Parathyroid adenoma (tissue), 2 donors: ENCODE results near the gene MRPL19.
"Not testable (repeated sequence)": the region's sequence is repeated elsewhere in the genome, so short reads cannot be mapped to it uniquely, and the experiment has no call there.

Experiments used
- H2AFZ ChIP-seq: fragments of 300-600 bp; sonication (generic); one replicate; pipeline ENCODE4 v1.7.0; 2017; ENCODE audit warnings: antibody characterized with exemption, mild to moderate bottlenecking
- H3K27ac ChIP-seq: fragments of 300-600 bp; sonication (generic); one replicate; pipeline ENCODE4 v1.7.0; 2017
- H3K27me3 ChIP-seq: fragments of 300-600 bp; sonication (generic); one replicate; pipeline ENCODE4 v1.7.0; 2017; ENCODE audit warnings: low read length; ENCODE audit not compliant: control insufficient read depth, insufficient read depth
- H3K36me3 ChIP-seq: fragments of 300-600 bp; sonication (generic); one replicate; pipeline ENCODE4 v1.7.0; 2017; ENCODE audit warnings: low read length; ENCODE audit not compliant: control insufficient read depth, insufficient read depth
- H3K4me1 ChIP-seq: fragments of 300-600 bp; sonication (generic); one replicate; pipeline ENCODE4 v1.7.0; 2017; ENCODE audit warnings: control low read depth
- H3K4me2 ChIP-seq: fragments of 300-600 bp; sonication (generic); one replicate; pipeline ENCODE4 v1.7.0; 2017; ENCODE audit warnings: low read length
- H3K4me3 ChIP-seq: fragments of 300-600 bp; sonication (generic); one replicate; pipeline ENCODE4 v1.7.0; 2017; ENCODE audit warnings: low read depth, low read length
- H3K79me2 ChIP-seq: fragments of 300-600 bp; sonication (generic); one replicate; pipeline ENCODE4 v1.7.0; 2017; ENCODE audit warnings: control low read depth
- H3K9ac ChIP-seq: fragments of 300-600 bp; sonication (generic); one replicate; pipeline ENCODE4 v1.7.0; 2017; ENCODE audit warnings: mild to moderate bottlenecking
- H3K9me3 ChIP-seq: fragments of 300-600 bp; sonication (generic); one replicate; pipeline ENCODE4 v1.7.0; 2017; ENCODE audit warnings: low read length; ENCODE audit not compliant: control insufficient read depth
- CTCF ChIP-seq: fragments of 300-600 bp; sonication (generic); IDR thresholded peaks from one replicate; pipeline ENCODE4 v1.7.0; 2017; ENCODE audit warnings: antibody characterized with exemption, mild to moderate bottlenecking
- donor health status: primary hyperparathyroidism.

Gene MRPL19

GRCh38 chr2:75657798-75658197, 11.2 kb downstream of the MRPL19 start:
- Histone ChIP-seq H3K4me2 (no peak overlapping the region), H3K9ac (no peak overlapping the region), H3K4me3 (no peak overlapping the region), H3K79me2 (peaks cover 5% of the 10 kb centered on the region), H2AFZ (no peak overlapping the region), H3K27me3 (no peaks in the 10 kb centered on the region), H3K4me1 (no peaks in the 10 kb centered on the region), H3K27ac (no peak overlapping the region), H3K36me3 (no peaks in the 10 kb centered on the region), H3K9me3 (no peaks in the 10 kb centered on the region)
- no peak for TF ChIP-seq CTCF

- Histone ChIP-seq H3K9ac (no peak overlapping the region), H3K79me2 (no peaks in the 10 kb centered on the region), H3K9me3 (no peaks in the 10 kb centered on the region), H3K4me2 (no peak overlapping the region), H2AFZ (no peak overlapping the region), H3K27me3 (no peaks in the 10 kb centered on the region), H3K36me3 (no peaks in the 10 kb centered on the region), H3K4me1 (no peaks in the 10 kb centered on the region), H3K27ac (no peak overlapping the region), H3K4me3 (no peak overlapping the region)
- TF ChIP-seq CTCF: no peak
Measured at GRCh38 chr2:75666911-75667310, 20.3 kb downstream of the MRPL19 start.

- H3K27me3 ChIP-seq: no peaks in the 10 kb centered on the region
- no peaks in the 10 kb centered on the region for H3K79me2 ChIP-seq
- H2AFZ ChIP-seq: no peak overlapping the region
- H3K36me3 ChIP-seq: no peaks in the 10 kb centered on the region
- no peak for TF ChIP-seq CTCF
- no peak overlapping the region for H3K9ac ChIP-seq
- no peaks in the 10 kb centered on the region for H3K9me3 ChIP-seq
- H3K27ac ChIP-seq: no peak overlapping the region
- no peaks in the 10 kb centered on the region for H3K4me1 ChIP-seq
- no peak overlapping the region for H3K4me2 ChIP-seq
- no peak overlapping the region for H3K4me3 ChIP-seq
Measured at GRCh38 chr2:75667884-75668283, 21.3 kb downstream of the MRPL19 start.

- H3K27ac ChIP-seq, H3K27me3 ChIP-seq, H3K36me3 ChIP-seq, H3K4me1 ChIP-seq, H3K4me3 ChIP-seq, H3K9ac ChIP-seq, H3K4me2 ChIP-seq, H3K79me2 ChIP-seq, H2AFZ ChIP-seq, H3K9me3 ChIP-seq: not testable (repeated sequence)
Measured at GRCh38 chr2:75675423-75675822, 28.8 kb downstream of the MRPL19 start.

GRCh38 chr2:75675908-75676307, 29.3 kb downstream of the MRPL19 start:
- Histone ChIP-seq H3K9ac (no peak overlapping the region), H3K4me2 (no peak overlapping the region), H3K27ac (no peak overlapping the region), H3K4me1 (peaks cover 3% of the 10 kb centered on the region), H3K27me3 (no peaks in the 10 kb centered on the region), H3K9me3 (no peaks in the 10 kb centered on the region), H2AFZ (no peak overlapping the region), H3K36me3 (no peaks in the 10 kb centered on the region), H3K4me3 (no peak overlapping the region), H3K79me2 (no peaks in the 10 kb centered on the region)
- no peak for TF ChIP-seq CTCF
